Panc1 (cell line): Measurements from ENCODE around the gene MOB3A. TPM values are rescaled to one million over a fixed set of nuclear protein-coding genes. Genes with fewer than 3 reads are reported as not detected.
"Not testable (repeated sequence)": the region's sequence is repeated elsewhere in the genome, so short reads cannot be mapped to it uniquely, and the experiment has no call there.

Experiments
- ATAC-seq: fragments of 200-7000 bp; cut with Tn5 transposase; 2 replicates; pipeline ENCODE4 v1.9.1; 2020; ENCODE audit warnings: mild to moderate bottlenecking, moderate library complexity
- BruUV-seq: library from RNA; stranded (reverse); fragments of 400-500 nt; replicated peaks from 2 replicates; lab custom pipeline; 2021; lab: Mats Ljungman, UMichigan
- CTCF ChIA-PET: fragments of 300-600 bp; sonication (Branson Sonifier 250); formaldehyde crosslinking; loops from one replicate; lab custom pipeline; 2022; ENCODE audit warnings: antibody characterized with exemption; lab: Charles Lee
- POLR2A ChIA-PET: fragments of 300-600 bp; sonication (Branson Sonifier 250); formaldehyde crosslinking; loops from one replicate; lab custom pipeline; 2022; ENCODE audit warnings: antibody characterized with exemption; lab: Charles Lee
- DNase-seq: peaks from one replicate; pipeline ENCODE4 v3.0.0-alpha.2; 2010; ENCODE audit warnings: low read depth, low spot score
- H3K27ac ChIP-seq: 2 replicates; pipeline ENCODE4 v1.5.1; 2011; ENCODE audit warnings: mild to moderate bottlenecking, low read length, inconsistent platforms
- H3K27me3 ChIP-seq: fragments of 200-500 bp; sonication (Bioruptor generic); 2 replicates; pipeline ENCODE4 v1.6.0; 2014; ENCODE audit warnings: low read length, inconsistent platforms; ENCODE audit not compliant: control insufficient read depth, insufficient read depth
- H3K36me3 ChIP-seq: fragments of 200-500 bp; sonication (Bioruptor generic); 2 replicates; pipeline ENCODE4 v1.5.1; 2014; ENCODE audit warnings: inconsistent platforms, mild to moderate bottlenecking, low read length, moderate library complexity; ENCODE audit not compliant: control insufficient read depth, insufficient read depth
- H3K4me1 ChIP-seq: 2 replicates; pipeline ENCODE4 v1.5.1; 2011; ENCODE audit warnings: inconsistent platforms, mild to moderate bottlenecking, low read length, moderate library complexity; ENCODE audit not compliant: control insufficient read depth, insufficient read depth
- H3K4me3 ChIP-seq, 2 experiments: 2 replicates each; pipeline ENCODE4 v1.5.1; 2011 to 2012; ENCODE audit warnings: low read depth in 2 of 2, low read length in 2 of 2, mild to moderate bottlenecking in 2 of 2, inconsistent platforms in 1 of 2, moderate library complexity in 1 of 2
- H3K9me3 ChIP-seq: fragments of 200-500 bp; sonication (Bioruptor generic); 2 replicates; pipeline ENCODE4 v1.5.1; 2014; ENCODE audit warnings: low read depth, mild to moderate bottlenecking, inconsistent platforms, low read length, moderate library complexity; ENCODE audit not compliant: control insufficient read depth, insufficient read depth
- CTCF ChIP-seq: fragments of 450-650 bp; IDR thresholded peaks from 2 replicates; pipeline ENCODE4 v1.5.1; 2017; ENCODE audit warnings: mild to moderate bottlenecking
- POLR2AphosphoS5 ChIP-seq: IDR thresholded peaks from 2 replicates; pipeline ENCODE4 v1.6.1; 2012; ENCODE audit warnings: mild to moderate bottlenecking, low read depth, low read length, moderate library complexity
- REST ChIP-seq, 2 experiments: IDR thresholded peaks; 2 replicates each; pipeline ENCODE4 v1.6.1; 2011 to 2012; ENCODE audit warnings: low read depth in 2 of 2, control low read depth in 1 of 2, low read length in 1 of 2, mild to moderate bottlenecking in 1 of 2, moderate library complexity in 1 of 2; ENCODE audit not compliant: insufficient read depth in 1 of 2
- SIN3A ChIP-seq: IDR thresholded peaks from 2 replicates; pipeline ENCODE4 v1.6.1; 2012; ENCODE audit warnings: low read depth, mild to moderate bottlenecking, low read length, moderate library complexity, borderline replicate concordance; ENCODE audit not compliant: insufficient read depth
- TCF7L2 ChIP-seq: IDR thresholded peaks from 2 replicates; pipeline ENCODE4 v1.6.1; 2011; ENCODE audit warnings: mild to moderate bottlenecking, low read depth, low read length, inconsistent platforms
- in situ Hi-C: cut with HindIII; loops from 2 replicates; pipeline ENCODE4 v1.10.0; 2016; ENCODE audit warnings: low sequenced_read_pairs, low pct_unique_long_range_greater_than_20kb
- intact Hi-C: fragments of 100-400 bp; cut with micrococcal nuclease; formaldehyde crosslinking; loops from one replicate; pipeline ENCODE4 v1.10.0; 2022; ENCODE audit not compliant: unreplicated experiment
- total RNA-seq: library from RNA; stranded (reverse); gene quantifications from one replicate; pipeline ENCODE4 v1.2.1, GENCODE V29; 2021; ENCODE audit not compliant: unreplicated experiment

Gene MOB3A
- total RNA-seq, 1 experiment from 2014 or later = 36.3 TPM

GRCh38 chr19:2035590-2035991 is 60.5 kb downstream of the MOB3A start:
- TF ChIP-seq POLR2AphosphoS5 (no peak), CTCF (no peak), SIN3A (no peak), REST (IDR thresholded peaks at IDR 0.05; ENCODE audit: insufficient read depth in 1 of 2, low read depth in 2 of 2, low read length in 1 of 2) (no peak), TCF7L2 (no peak)
- no peak overlapping the region for H3K4me3 ChIP-seq
- POLR2A ChIA-PET = interaction anchor here (0.6 kb wide), 1 partner anchor 273 kb away, joined by 5 read pairs; the partner anchor contains the start of gene LINGO3
- ATAC-seq = no peak
- no peak for DNase-seq
- intact Hi-C loops (no loop called here), in situ Hi-C loops (no loop called here)
- peaks cover 15% of the 10 kb centered on the region for H3K4me1 ChIP-seq
- no peak overlapping the region for H3K27ac ChIP-seq
- CTCF ChIA-PET = no interaction called here
- H3K36me3 ChIP-seq = no peaks in the 10 kb centered on the region
- H3K9me3 ChIP-seq = no peaks in the 10 kb centered on the region
- no peaks in the 10 kb centered on the region for H3K27me3 ChIP-seq
- BruUV-seq = no TSS peak

- ChIA-PET CTCF (no interaction called here), POLR2A (interaction anchor here (0.5 to 0.9 kb wide), 2 partner anchors 17 to 123 kb away, joined by 3 to 7 read pairs; no protein-coding TSS in a partner anchor)
- BruUV-seq = no TSS peak
- Histone ChIP-seq H3K4me1 (peaks cover 8% of the 10 kb centered on the region), H3K36me3 (no peaks in the 10 kb centered on the region), H3K27ac (no peak overlapping the region), H3K27me3 (no peaks in the 10 kb centered on the region), H3K4me3 (no peak overlapping the region), H3K9me3 (no peaks in the 10 kb centered on the region)
- in situ Hi-C loops (no loop called here), intact Hi-C loops (no loop called here)
- DNase-seq (no peak), ATAC-seq (peak; percentile 43)
- no peak for TF ChIP-seq REST (IDR thresholded peaks at IDR 0.05; ENCODE audit: insufficient read depth in 1 of 2, low read depth in 2 of 2, low read length in 1 of 2)
- TF ChIP-seq CTCF = no peak
- TF ChIP-seq TCF7L2 = no peak
- TF ChIP-seq POLR2AphosphoS5 = no peak
- no peak for TF ChIP-seq SIN3A
Observed at GRCh38 chr19:2034729-2035589, 61.2 kb downstream of the MOB3A start.

GRCh38 chr19:2034253-2034652 is 61.9 kb downstream of the MOB3A start:
- H3K27me3 ChIP-seq, H3K4me1 ChIP-seq, H3K9me3 ChIP-seq, DNase-seq, CTCF ChIA-PET, H3K4me3 ChIP-seq, BruUV-seq, intact Hi-C loops, H3K36me3 ChIP-seq, H3K27ac ChIP-seq, ATAC-seq, in situ Hi-C loops: not testable (repeated sequence)
- POLR2A ChIA-PET = interaction anchor here (0.5 to 0.9 kb wide), 2 partner anchors 18 to 124 kb away, joined by 3 to 7 read pairs; no protein-coding TSS in a partner anchor
